Hematopoietic multipotent progenitor cell treated with erythropoietin and hydrocortisone succinate and interleukin-3 and kit ligand, for 8 days (in vitro differentiated cells): Measurements from ENCODE around the gene STK39.
"Not testable (repeated sequence)": the region's sequence is repeated elsewhere in the genome, so short reads cannot be mapped to it uniquely, and the experiment has no call there.

Source experiments
- DNase-seq: peaks from one replicate; pipeline ENCODE4 v3.0.0-alpha.2; 2015

STK39 gene

GRCh38 chr2:168075446-168075845 is 171.9 kb downstream of the STK39 start:
- no peak for DNase-seq

DNA sequence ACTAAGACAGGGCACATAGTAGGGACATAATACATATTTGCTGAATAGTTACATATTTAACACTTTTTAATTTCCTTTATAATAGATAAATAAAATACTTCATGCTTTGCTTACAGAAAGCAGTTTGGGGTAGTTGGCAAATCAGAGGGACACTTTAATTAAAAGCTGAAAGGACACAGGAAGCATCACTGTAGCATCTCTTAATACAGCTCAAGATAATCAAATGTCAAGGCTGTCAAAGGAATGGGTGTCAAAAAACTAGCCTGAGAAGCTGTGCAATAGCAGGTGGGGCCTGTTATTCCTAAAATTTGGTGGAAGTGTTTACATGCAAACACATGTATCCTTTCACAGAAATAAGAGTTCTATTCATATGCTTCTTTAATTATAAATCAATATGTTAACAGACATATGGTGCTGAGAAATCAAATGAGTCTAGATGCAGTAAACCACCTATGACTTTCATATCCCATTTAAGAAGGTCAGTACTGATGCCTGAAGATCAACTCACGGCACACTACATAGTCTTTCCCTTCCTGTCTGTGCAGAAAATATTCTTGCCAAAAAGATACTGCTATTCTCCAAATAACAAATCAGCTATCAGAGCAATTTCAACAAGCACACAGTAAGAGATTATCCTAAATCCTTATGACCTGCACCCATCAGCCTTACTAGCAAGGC is 174.6 kb downstream of the STK39 start:
- no peak for DNase-seq

DNA sequence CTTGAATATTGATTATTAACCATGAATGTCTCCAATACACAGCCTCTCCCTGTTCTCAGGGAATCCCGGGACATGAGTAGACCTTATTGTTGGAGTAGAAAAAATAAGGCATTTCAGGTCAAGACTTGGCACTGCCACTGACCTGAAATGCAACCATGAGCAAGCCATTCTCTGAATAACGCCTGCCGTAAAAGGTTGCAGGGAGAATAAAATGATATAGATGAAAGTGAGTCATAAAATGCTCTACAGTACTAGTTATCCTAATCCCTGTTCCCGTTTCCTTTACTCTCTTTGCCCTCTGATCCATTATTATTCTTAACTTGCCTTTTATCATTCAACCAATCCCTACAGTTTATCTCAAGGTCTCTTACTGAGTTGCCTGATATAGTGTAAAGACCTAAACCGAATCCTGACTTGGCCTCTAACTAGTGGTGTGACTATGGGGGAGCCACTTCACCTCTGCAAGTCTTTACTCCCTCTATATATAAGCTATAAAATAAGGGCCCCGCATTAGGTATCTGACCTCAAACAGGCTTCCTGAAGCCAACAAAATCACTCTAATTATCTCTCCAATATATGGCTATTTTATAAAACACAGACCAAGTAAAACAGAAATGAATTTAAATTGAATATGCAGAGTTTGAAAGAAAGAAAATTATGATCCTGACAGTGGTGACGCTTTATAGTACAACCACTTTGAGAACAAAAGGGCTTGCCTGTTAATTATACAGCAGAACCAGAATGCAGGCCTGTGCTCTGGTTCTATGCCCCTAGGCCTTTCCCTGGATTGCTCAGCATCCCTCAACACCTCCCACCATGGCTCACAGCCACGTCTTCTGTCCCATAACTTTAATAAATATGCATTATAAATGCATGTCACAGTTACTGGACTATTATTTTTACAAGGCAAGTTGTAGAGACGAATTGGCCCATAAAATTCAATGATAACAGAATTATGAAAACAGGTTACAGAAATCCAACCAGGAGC is 183.1 kb downstream of the STK39 start:
- DNase-seq, result no peak

DNA sequence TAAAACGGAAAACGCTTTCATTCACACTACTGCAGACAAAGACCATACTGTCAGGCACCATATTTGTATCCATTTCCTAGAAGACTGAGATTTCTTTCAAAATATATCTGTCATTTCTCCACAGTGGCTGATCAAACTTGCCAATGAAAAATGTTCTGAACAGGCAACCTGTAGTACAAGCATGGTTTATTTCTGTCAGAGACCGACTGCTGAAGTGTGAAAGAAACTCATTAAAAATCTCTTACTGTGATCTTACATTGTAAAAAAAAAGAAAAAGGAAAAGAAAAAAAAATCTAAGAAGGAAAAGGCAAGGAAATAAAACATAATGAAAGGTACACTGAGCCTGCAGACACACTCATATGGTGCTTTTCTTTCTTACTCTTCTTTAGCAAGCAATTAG is 184.5 kb downstream of the STK39 start:
- no peak for DNase-seq

- no peak for DNase-seq
Observed at GRCh38 chr2:168062054-168062453, 185.3 kb downstream of the STK39 start.

- DNase-seq, result no peak
Observed at GRCh38 chr2:168060986-168061750, 186.2 kb downstream of the STK39 start.

- DNase-seq, result no peak
Observed at GRCh38 chr2:168059758-168060157, 187.6 kb downstream of the STK39 start.

DNA sequence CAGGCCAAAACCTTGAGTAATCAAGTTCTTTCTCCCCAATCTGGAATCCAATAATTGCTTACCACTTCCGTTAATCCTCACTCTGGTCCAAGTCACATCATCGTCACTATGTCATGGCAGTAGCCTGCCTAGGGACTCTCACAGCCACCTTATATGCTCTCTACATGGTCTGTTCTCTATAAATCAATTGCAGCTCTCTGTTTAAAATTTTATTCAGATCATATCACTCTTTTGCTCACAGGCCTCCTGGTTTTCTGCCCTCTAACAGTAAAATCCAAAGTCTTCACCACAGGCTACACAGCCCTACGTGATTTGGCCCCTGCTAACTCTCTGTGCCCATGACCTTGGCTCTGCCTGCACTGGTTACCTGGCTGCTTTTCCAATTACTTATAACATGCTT is 188.7 kb downstream of the STK39 start:
- DNase-seq, result no peak

DNA sequence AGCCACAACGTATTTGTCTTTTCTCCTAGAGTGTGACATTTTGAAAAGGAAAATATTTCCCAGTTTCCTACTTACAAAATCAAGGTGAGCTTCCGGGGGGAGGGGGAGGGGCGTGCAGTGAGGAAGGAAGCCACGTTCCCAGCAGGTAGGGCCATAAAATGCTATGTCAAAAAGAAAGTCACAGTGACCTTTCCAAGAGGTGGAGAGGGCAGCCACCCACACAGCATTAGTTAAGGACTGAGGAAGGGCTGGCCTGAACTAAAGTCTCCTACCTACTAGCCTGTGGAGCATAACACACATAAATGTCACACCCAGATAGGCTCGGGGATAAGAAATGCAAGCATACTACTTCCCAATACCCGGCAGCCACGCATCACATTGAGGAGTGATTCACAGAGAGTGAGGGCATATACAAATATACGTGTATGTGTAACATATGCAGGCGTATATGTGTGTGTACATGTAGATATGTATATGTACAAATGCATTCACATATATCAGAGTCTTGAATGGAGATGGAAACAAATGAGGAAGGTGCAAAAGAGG is 191.1 kb downstream of the STK39 start:
- no peak for DNase-seq

DNA sequence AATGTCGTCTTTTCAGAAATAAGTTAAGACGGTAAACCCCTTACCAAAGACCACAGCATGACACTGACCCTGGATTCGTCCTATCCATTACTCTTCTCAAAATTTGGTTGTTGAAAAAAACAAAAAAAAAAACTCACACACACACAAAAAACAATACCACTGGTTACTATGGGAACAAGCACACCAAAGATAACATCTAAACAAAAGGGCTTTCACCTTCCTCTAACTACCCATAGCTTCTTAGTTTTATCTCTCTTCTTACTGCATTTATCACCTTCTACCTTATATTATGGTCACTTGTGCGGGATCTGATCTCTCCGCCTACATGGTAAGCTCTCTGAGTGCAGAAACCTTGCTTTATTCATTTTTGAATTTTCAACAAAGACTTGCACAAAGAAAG is 192.7 kb downstream of the STK39 start:
- no peak for DNase-seq

DNA sequence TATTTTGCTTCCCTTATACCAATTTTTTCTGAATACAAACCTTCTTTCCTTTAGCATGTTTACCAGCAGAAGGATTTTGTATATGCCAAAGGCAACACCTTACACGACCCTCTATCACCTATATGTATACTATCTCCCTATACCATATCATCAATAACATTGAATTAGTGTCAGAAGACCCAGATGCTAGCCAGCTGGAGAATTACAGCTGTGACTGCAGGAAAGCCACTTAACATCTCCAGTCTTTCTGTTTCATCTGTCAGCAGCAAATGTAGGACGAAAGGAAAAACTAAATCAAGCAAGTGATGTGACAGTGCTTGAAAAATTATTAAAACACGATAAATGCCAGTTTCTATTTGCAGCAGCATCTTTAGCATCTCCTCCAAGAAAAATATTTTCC is 193.7 kb downstream of the STK39 start:
- DNase-seq, result no peak

DNA sequence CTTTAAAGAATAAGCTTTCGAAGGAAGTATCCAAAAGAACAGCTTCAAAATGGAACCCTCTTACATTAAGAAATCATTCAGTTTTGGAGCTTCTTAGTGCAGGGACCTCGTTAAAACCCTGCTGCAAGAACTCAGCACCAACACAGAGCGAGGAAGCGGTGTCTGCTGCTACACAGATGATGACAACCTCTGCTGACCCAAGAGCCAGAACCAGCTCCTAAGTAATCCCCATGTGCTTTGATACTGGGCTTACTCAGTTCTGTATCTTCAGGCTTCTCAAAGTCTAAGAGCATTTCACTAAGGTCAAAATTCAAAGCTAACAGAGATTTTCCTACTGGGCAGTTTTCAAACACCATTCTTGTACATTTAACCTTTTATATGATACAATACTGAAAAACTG is 194.6 kb downstream of the STK39 start:
- DNase-seq, result no peak

DNA sequence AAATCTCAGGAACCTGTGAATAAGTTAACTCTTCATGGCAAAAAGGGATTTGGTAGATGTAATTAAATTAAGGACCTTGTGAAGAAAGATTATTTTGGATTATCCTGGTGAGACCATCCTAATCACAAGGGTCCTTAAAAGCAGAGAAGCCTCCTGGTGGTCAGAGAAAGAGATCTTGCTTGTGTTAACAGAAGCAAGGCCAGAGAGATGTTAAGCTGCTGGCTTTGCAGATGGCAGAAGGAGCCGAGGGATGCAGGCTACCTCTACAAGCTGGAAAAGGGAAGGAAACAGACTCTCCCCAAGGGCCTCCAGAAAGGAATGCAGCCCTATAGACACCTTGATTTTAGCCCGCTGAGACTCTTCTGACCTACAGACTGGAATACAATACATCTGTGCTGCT is 197.0 kb downstream of the STK39 start:
- no peak for DNase-seq

- DNase-seq, result no peak
Observed at GRCh38 chr2:168049609-168050008, 197.8 kb downstream of the STK39 start.

DNA sequence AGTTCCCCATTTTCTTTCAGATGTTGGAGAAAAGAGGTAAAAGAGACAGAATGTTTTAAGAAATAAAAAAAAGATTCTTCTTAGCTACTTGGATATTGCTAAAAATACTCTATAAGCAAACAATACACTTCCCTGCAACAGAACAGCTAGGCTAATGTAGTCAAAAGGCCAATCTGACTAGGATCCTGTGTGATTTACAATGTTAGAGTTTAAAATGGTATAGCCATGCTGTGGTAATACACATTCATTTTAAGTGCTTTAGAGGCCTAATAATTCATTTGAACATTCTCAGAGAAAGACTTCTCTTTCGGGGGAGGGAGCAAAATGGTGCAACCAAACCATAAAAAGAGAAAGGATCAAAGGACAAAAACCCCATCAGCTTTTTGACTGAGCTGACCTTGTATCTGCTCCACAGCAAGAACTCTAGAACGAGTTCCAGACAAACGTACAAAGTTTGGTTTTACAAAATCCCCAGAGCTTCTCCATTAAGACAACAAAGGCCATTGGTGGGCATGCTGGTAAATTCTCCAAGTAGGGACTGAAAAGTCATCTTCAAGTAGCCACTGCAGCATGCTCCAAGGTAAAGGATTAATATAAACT is 200.2 kb downstream of the STK39 start:
- no peak for DNase-seq

DNA sequence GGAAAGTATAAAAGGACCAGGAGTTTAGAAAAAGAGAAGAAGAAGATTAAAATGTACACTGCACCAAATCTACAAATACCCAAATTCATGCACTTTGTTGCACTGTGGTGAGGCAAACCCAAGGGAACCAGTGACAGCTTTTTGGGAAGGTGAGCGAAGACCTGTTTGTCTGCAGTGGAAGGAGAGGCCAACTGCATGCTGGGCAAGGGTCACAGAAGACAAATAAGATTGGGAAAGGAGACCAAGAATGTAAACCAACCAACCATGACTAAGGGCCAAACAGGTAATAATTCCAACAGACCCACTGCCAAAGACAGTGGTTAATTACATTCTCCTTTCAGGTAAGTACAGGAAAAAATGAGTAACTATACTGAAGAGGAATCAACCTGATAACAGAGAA is 202.8 kb downstream of the STK39 start:
- DNase-seq, result no peak

DNA sequence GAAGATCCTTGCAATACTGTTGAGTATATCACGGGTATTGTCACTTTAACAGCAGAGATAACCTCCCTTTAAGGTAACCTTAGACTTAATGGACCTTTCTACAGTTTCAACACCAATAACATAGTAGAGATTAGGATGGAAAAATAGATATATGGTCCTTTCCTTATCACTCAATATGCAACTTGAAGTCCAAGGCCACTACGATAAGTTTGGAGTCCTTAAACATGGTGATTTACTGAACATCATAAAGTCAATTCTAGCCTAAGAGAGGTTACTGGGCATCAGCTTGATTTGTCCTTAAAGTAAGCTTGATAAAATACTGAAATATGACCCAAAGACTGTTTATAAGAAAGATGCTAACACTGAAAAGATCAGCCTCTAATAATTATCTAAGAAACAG is 203.2 kb downstream of the STK39 start:
- no peak for DNase-seq

- DNase-seq, result not testable (repeated sequence)
Observed at GRCh38 chr2:168042127-168042824, 205.1 kb downstream of the STK39 start.

- no peak for DNase-seq
Observed at GRCh38 chr2:168039881-168040280, 207.5 kb downstream of the STK39 start.

DNA sequence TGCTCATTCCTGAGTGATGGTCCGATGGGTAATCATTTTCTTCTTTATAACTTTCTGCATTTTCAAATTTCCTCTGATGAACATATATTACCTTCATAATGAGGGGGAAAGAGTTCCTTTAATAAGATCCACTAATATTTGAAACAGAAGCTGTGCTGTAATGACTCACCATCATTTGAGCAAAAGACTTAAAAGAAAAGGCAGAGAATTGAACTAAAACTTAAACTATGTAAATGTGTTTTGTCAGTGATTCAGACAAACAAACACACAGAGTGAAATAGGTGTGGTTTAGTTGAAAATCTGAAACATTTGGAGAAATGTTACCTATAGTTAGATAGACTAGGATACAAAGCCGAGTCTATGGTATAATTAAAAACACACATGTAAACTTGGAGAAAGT is 209.6 kb downstream of the STK39 start:
- DNase-seq, result no peak

- DNase-seq, result no peak
Observed at GRCh38 chr2:168035458-168035857, 211.9 kb downstream of the STK39 start.

DNA sequence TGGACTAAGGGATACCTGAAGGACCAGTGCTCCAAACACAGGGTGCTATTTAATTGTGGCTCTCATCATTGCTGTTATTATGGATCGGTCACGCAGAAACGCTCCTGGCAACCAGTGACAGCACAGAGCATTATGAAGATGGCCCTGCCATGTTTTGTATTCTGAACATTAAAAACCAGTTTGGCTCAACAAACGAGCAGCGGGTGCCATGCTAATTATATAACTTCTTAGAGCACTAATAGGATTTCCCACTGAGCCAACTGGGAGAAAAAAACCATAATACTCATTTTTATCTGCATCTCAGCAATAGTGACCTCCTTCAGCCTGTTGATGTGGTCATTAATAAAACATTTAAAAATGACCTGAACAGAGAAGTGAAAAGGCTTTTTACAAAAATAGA is 212.8 kb downstream of the STK39 start:
- DNase-seq, result no peak
